ENCODE results near the gene TNFRSF1A.

DNA sequence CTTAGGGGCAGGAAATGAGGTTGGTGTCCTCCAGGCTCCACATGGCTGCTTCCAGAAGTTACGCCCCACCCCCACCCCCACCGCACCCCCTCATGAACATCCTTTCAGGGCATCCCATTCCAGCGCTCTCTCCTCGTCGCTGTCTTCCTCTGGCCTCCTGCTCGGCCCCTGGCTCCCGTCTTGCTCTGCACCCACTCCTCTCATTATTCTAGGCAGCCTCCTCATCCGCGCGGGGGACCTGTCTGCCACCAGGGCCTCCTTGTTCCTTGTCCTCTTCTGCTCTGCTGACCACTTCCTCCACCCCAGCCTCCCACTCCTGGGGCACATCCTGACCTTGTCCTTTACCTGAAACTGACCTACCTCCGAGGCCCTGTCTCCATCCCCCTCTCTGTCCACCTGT is 61.2 kb downstream of the TNFRSF1A start:
- TF ChIP-seq, protein P1, sequence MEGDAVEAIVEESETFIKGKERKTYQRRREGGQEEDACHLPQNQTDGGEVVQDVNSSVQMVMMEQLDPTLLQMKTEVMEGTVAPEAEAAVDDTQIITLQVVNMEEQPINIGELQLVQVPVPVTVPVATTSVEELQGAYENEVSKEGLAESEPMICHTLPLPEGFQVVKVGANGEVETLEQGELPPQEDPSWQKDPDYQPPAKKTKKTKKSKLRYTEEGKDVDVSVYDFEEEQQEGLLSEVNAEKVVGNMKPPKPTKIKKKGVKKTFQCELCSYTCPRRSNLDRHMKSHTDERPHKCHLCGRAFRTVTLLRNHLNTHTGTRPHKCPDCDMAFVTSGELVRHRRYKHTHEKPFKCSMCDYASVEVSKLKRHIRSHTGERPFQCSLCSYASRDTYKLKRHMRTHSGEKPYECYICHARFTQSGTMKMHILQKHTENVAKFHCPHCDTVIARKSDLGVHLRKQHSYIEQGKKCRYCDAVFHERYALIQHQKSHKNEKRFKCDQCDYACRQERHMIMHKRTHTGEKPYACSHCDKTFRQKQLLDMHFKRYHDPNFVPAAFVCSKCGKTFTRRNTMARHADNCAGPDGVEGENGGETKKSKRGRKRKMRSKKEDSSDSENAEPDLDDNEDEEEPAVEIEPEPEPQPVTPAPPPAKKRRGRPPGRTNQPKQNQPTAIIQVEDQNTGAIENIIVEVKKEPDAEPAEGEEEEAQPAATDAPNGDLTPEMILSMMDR (IDR thresholded peaks at IDR 0.05; ENCODE audit: low read depth, low read length, missing input control): no peak
- TF ChIP-seq RXRA (IDR thresholded peaks at IDR 0.05): no peak

All from liver (tissue), 3 donors.